ENCODE measurements around the gene BRCA2.
A peak's percentile ranks its signal among the peaks of the same experiment; 100 is the strongest.

BRCA2 gene, protein sequence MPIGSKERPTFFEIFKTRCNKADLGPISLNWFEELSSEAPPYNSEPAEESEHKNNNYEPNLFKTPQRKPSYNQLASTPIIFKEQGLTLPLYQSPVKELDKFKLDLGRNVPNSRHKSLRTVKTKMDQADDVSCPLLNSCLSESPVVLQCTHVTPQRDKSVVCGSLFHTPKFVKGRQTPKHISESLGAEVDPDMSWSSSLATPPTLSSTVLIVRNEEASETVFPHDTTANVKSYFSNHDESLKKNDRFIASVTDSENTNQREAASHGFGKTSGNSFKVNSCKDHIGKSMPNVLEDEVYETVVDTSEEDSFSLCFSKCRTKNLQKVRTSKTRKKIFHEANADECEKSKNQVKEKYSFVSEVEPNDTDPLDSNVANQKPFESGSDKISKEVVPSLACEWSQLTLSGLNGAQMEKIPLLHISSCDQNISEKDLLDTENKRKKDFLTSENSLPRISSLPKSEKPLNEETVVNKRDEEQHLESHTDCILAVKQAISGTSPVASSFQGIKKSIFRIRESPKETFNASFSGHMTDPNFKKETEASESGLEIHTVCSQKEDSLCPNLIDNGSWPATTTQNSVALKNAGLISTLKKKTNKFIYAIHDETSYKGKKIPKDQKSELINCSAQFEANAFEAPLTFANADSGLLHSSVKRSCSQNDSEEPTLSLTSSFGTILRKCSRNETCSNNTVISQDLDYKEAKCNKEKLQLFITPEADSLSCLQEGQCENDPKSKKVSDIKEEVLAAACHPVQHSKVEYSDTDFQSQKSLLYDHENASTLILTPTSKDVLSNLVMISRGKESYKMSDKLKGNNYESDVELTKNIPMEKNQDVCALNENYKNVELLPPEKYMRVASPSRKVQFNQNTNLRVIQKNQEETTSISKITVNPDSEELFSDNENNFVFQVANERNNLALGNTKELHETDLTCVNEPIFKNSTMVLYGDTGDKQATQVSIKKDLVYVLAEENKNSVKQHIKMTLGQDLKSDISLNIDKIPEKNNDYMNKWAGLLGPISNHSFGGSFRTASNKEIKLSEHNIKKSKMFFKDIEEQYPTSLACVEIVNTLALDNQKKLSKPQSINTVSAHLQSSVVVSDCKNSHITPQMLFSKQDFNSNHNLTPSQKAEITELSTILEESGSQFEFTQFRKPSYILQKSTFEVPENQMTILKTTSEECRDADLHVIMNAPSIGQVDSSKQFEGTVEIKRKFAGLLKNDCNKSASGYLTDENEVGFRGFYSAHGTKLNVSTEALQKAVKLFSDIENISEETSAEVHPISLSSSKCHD (N-terminal part only)

DNA sequence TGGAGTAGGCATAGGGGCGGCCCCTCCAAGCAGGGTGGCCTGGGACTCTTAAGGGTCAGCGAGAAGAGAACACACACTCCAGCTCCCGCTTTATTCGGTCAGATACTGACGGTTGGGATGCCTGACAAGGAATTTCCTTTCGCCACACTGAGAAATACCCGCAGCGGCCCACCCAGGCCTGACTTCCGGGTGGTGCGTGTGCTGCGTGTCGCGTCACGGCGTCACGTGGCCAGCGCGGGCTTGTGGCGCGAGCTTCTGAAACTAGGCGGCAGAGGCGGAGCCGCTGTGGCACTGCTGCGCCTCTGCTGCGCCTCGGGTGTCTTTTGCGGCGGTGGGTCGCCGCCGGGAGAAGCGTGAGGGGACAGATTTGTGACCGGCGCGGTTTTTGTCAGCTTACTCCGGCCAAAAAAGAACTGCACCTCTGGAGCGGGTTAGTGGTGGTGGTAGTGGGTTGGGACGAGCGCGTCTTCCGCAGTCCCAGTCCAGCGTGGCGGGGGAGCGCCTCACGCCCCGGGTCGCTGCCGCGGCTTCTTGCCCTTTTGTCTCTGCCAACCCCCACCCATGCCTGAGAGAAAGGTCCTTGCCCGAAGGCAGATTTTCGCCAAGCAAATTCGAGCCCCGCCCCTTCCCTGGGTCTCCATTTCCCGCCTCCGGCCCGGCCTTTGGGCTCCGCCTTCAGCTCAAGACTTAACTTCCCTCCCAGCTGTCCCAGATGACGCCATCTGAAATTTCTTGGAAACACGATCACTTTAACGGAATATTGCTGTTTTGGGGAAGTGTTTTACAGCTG lies at the start of gene BRCA2, which contains the start of gene ZAR1L:
BRCA2 (plus strand) TSS at position 271 of the 790 bp plus-strand sequence. CDS start 953 bp downstream, outside the sequence.
ZAR1L (minus strand) TSS at position 126 of the 790 bp plus-strand sequence. CDS start 3,438 bp downstream, outside the sequence.
- DNase-seq: peak; percentile 71

DNA sequence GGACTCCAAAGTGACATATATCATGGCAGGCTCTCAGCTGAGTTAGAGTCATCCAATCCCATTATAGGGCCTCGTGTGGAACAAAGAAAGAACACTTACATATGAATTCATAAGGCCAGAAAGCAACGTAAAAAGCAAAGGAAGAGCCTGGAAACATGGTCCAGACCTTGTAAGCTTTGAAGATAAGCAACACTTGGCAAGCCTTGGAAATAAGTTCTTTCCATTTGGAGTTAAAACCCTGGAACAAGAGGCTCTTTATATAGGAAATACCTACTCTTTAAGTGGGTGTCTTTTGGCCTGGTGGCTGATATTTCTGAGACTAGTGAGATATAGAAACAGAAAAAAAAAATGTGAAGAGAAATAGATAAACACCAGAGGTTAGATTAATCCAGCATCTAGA lies 49.6 kb upstream of the BRCA2 start:
- no peak for DNase-seq

DNA sequence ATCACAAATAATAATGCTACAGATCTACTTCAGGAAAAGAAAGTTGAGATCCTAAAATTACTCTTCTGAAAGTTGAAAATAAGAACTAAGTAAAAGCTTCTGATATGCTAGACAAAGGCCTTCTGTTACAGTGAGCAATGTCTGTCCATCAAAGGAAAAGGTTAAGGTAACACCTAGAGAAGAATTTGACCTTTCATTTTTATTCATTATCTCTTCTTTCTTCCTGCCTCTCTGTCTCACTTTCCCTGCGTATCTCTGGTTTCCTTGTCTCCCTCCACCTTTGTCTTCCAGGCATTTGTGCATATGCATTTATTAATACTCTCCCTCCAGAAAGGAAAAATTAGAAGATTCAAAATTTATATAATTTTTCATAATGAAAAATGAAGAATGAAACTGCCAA lies 49.2 kb upstream of the BRCA2 start:
- no peak for DNase-seq

DNA sequence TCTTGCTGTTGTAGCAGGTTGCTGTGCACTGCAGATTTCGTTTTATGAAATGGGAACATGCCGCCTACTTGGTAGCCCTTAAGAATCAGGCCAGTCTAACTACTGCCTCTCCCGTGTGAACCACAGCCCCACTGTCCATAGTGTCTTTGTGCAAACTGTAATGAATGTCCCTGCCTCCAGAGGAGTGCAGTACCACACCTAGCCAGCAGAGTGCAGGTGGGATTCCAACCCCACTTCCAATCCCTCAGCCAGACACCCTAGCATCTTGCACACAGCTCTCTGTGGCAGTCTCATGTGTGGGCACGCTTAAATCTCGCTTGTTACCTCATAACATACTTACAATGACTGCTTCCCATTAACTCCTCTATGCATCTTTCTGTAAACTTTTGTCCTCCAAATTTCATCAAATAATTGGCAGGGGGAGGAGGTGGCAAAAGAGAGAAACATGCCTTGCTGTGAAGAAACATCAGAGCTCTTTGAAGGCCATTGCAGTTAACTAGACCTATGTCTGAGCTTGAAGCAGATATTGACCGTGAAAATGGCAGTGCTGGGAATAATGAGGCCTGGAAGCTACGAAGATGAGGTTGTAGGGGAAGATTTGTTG lies 47.4 kb upstream of the BRCA2 start:
- DNase-seq: no peak

DNA sequence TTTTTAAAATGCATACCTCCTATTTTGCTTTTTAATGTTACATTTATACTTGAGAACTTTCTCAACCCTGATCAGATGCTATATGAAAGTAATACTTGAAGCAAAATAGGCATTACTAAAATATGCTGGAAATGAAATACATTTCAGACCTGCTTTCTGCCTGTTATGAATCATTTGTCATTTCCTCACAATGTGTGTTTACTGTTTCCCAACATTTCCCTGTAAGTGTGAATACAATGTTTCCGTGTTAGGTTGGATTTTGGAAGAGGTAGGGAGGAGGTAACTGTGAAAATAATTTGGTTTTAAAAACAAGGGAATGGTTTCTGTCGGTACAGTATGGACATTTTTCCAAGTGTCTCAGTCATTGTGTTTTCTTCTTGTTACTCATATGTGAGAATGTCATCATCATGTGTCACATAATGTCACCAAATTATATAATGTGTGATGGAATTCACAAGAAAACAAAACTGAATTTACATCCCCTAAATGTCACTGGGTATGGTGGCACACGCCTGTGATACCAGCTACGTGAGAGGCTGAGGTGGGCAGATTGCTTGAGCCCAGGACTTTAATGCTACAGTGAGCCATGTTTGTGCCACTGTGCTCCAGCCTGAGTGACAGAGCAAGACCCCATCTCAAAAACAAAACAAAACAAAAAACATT lies 43.2 kb upstream of the BRCA2 start:
- DNase-seq: no peak

DNA sequence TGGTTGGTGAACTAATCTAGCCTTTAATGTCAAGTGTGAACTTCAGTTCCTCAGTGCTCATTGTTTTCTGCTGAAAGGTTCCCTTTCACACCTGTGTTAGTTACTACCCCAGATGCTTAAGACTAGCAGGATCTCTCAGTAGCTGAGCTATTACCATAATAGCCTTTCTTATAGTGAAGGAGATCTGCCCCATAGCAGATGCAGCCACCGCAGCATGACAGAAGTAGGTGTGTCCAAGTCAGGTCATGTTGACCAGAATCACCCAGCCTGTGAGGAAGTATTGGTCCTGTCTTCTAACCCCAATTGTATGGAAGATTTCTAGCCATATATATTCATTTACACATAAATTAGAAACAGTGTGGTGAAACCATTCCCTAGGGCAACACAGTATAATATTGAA lies 37.5 kb upstream of the BRCA2 start:
- no peak for DNase-seq

DNA sequence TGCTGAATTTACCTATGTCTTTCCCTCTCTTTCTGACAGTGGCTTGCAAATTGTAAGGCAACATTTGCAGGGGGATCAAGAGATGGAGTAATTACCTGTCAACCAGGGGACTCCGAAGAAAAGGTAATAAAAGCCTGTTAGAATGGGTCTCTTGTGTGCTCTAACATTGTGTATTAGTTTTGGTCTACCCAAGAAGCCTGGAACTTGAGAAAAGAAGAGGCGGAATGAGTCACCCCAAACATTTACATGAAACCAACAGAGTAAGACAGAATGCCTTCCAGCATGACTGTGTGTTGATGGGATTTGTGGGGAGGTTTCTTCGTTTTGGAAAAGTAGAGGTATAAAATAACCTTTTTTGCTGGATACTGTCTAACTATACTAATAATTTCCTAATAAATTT lies 36.9 kb upstream of the BRCA2 start:
- no peak for DNase-seq

DNA sequence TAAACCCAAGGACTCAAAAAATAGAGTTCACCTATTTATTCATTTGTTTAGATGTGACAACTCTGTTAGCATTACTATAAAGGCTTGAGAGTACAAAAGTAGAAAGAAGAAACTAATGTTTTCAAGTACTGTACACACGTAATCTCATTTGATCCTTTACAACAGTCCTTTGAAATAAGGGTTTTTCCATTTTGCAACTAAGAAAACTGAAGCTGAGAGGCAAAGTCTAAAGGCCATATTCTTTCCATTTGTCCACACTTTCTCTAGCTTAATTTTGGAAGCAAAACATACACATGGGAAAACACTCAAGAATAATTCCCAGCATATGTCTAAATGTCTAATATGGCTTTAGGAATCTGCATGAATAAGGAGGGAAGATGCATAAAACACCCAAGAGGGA lies 34.2 kb upstream of the BRCA2 start:
- DNase-seq: no peak

DNA sequence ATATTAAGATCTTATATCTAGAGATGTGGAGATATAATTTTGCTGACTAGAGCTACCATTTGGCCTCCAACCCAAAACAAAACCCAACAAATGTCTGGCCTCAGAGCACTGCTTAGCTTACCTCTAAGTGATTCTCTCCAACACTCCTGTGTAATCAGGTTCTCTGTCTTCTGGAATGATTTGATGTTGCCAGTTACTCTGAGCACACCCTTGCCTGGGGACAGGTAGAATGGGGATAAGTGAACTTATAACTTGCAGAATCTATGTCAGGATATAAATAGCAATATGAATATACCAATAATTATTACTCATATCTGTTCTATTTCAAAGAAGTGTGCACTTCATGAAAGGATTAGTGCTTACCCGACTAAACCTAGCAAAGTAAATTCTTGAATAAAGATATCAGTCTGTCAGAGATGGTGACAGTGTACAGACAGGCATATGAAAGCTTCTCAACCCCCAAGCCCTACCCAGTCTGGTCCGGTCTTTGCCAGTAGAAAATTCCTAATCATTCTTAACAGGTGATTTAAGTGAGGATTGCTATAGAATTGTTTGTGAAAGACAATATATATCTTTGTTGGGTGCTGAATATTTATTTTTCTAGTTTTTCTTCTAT lies 33.1 kb upstream of the BRCA2 start:
- no peak for DNase-seq

DNA sequence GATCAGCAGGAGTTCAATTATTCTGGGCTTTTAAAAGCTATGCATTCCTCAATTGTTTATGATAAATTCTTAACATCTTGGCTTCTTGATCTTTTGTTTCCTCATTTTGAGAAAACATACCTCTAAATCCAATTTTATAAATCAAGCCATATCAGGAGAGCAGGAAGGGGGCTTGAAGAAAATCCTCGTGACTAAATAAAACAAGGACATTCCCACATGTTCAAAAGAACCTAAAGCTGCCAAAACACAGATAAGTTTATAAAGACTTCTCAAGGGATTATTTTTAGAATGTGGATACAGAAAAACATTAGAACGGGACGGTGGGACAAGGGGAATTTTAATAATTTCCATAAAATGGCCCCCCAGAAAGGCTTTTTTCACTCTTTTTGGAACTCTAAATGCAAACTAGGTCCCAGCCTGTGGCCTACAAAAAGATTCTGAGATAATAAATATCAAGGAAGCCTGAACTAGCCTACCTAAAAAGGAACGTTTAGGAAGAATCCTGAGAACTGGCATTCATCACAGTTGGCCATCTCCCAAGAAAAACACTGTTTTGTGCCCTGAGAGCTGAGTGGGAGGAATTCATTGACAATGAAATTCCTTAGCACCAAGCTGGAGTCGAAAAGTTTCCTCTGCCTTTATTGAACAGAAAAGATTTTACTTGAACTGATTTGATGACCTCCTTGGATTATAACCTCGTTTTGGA lies 30.2 kb upstream of the BRCA2 start:
- no peak for DNase-seq

DNA sequence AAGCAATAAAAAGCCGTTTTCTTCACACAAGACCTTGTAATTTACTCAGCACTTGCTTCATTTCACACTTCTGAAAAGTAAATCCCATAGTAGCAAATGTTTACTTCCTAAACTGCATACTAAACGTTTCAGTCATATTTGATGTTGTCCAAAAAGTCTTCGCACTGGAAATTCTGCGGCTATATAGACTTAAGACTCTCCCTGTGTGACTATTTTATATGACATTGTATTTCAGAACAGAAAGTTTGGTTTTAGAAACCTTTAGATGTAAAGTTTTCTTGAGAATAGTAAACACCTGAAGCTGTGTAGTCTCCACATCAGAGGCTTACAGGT lies 29.7 kb upstream of the BRCA2 start:
- no peak for DNase-seq

DNA sequence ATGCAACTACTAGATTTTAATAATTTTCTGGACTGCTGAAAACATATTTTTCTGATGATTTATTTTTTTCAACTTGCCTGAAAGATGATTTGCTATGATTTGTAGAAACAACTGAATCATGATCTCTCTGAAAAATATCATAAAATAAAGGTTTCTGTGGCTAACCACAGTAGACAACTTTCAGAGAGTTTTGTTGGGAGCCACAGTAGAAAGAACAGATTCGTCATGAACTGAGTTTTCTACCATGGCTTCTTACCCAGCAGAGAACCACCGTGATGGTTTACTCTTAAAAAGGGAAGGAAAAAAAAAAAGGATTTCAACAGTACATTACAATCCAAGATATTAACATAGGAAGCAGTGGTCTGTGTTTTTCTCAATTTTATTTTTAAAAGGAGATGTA lies 18.1 kb upstream of the BRCA2 start:
- DNase-seq: no peak

DNA sequence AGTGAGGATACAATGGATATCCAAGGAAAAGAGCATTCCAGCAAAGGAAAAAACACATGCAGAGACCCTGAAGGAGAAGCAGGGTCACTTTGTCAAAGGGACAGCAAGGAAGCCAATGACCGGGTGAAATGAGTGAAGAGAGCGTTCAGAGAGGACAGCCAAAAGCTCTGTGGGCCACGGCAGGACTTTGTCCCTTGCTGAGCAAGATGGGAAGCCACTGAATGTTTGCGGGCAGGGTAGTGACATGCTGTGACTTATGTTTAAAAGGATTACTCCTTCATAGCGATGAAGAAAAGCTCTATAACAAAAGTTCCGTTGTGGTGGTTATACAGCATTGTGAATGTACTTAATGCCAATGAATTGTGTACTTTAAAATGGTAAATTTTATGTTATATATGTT lies 16.6 kb upstream of the BRCA2 start:
- no peak for DNase-seq

DNA sequence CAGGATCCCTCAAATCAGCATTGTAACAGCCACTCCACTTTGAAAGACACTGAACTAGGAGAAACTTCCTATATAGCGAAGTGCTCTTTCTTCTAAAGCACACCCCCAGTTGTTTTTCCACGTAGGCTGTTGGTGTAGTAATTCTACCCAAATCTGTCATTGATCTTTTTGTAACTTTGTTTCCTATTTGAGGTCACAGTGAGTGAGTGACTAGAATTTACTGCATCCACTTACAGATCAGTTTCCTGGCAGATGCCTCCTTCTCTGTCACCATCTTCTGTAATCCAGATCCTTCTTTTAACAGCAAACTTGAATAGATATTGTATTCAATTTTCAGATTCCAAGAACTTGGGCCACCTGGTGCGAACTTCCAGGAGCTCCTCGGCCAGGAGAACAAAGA lies 15.4 kb upstream of the BRCA2 start:
- no peak for DNase-seq

DNA sequence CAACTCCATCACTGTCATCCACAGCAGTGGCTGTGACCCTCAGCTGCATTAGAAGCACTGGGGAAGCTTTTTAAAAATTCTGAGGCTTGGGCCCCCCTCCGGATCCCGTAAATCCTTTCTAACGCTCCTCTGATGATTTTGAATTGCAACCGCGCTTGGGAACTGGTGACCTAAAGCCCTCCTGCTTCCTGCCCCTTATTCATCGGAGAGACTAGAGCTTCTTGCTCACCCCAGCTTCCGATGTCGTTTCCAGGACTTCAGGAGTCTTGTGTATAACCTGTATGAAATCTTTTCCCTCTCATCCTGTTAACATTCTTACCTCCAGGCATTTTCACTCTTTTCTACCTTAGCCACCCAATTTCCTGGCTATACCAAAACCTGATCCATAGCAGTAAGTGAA lies 14.9 kb upstream of the BRCA2 start:
- DNase-seq: no peak

DNA sequence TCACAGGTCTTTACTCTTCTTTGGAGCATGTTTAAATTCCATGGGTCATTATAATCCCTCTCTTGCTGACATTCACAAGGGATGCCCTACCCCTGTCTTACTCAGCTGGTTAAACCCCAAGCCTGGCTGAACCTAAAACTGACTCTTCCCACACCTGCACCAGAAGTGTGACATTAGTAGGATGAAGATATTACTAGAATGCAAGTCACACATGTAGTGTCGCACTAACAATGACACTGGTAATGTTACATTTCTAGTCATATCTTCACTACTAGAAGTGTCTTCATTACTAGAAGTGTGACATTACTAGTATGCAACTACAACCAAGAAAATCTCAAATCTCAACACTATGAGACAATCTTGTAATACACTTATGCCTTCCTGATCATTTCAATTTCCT lies 14.4 kb upstream of the BRCA2 start:
- DNase-seq: no peak

DNA sequence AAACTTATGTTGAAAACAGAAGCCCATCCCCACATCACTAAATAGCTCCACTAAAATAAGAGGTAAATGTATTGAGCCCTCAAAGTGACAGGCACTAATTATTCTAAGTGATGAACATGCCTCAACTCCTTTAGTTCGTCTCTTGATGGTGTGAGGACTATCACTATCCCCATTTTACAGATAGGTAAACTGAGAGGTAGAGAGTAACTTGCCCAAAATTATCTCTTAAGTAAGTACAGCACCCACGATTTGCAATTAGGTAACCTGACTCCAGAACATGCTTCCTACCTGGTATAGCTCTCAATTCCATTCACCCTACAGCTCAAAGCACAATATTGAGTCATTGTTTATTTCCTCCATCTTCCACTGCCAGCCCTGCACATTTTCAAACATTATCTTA lies 12.8 kb upstream of the BRCA2 start:
- no peak for DNase-seq

DNA sequence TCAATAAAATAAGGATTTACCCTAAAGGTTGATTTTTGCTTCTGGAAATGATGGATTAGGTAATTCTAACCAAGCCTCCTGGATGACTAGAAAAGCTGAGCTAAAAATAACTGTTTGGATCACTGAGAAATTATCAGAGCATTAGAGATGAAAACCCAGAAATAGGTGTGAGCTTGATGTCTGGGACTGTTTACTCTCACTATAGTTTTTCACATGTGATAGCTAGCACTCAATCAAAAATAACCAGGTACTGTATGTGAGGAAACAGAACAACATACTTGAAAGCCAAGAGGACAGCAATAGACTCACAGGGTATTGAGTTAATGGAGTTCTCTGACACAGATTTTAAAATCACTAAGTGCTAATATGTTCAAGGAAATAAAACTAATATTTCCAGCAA lies 9.7 kb upstream of the BRCA2 start:
- no peak for DNase-seq

DNA sequence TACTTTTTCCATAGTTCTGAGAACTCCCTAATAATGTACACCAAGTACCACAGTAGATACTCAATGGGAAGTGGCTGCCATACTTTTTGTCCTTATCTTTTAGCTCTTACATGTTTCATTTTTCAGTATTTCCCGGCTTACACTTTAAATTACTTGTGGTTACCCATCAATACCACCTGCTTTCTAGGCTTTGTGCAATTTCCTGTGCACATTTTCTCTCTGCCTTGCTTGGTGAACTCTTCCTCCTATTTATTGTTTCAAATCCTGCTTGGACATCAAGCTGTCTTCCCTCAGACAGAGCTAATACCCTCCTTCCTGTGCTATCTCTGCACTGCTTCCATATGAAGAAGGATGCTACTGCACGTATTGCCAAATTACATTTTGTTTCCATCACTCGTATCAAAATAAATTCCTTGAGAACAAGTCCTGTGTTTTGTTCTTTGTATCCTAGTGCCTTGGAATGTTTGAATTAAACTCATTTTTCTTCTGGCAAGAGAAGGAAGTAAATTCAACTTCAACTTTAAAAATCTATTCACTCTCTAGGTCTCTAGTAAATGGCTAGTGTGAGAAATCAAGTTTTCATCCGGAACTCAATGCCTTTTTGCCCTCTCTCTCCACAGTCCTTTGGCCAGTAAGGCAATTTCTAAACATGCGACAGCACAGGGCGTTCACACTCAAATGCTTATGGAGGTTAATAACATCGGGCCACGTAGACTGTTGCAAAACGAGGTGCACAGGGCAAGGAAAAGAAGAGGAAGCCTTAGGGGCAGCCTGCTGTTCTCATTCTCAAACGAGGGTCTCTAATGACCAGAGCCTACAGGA lies 5.8 kb upstream of the BRCA2 start:
- DNase-seq: no peak

All from NCI-H2227 treated with DMSO at 0.1 percent for 48 hours (cell line).